Measurements from ENCODE around the gene PHEX.

DNA sequence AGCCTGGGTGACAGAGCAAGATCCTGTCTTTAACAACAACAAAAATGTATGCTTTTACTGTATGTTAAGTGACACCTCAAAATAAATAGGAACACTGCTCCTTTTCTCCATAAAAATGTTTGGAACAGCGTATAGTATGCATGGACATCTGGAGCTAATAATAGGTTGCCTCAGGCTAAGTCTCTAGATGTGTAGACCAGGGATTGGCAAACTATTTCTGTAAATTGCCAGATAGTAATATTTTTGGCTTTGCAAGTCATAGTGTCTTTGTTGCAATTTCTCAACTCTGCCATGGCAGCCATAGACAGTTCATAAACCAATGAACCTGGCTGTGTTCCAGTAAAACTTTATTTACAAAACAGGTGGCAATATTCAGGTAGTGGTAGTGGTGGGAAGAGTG lies 164.0 kb downstream of the PHEX start:
- TF ChIP-seq, protein P1, sequence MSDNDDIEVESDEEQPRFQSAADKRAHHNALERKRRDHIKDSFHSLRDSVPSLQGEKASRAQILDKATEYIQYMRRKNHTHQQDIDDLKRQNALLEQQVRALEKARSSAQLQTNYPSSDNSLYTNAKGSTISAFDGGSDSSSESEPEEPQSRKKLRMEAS (IDR thresholded peaks at IDR 0.05; ENCODE audit: low read depth, low read length), result no peak
- TF ChIP-seq, protein P2, sequence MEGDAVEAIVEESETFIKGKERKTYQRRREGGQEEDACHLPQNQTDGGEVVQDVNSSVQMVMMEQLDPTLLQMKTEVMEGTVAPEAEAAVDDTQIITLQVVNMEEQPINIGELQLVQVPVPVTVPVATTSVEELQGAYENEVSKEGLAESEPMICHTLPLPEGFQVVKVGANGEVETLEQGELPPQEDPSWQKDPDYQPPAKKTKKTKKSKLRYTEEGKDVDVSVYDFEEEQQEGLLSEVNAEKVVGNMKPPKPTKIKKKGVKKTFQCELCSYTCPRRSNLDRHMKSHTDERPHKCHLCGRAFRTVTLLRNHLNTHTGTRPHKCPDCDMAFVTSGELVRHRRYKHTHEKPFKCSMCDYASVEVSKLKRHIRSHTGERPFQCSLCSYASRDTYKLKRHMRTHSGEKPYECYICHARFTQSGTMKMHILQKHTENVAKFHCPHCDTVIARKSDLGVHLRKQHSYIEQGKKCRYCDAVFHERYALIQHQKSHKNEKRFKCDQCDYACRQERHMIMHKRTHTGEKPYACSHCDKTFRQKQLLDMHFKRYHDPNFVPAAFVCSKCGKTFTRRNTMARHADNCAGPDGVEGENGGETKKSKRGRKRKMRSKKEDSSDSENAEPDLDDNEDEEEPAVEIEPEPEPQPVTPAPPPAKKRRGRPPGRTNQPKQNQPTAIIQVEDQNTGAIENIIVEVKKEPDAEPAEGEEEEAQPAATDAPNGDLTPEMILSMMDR (IDR thresholded peaks at IDR 0.05; ENCODE audit: low read depth, low read length), result no peak
- no peak for TF ChIP-seq POLR2A (IDR thresholded peaks at IDR 0.05; ENCODE audit: extremely low read depth, insufficient read length)

Measured in NB4 (cell line).